Lower lobe of right lung (tissue), 2 donors: ENCODE measurements around the gene SNX8. TPM values are rescaled to one million over a fixed set of nuclear protein-coding genes. Genes with fewer than 3 reads are reported as not detected.

Experiments used
- ATAC-seq, 2 donors: fragments of 200-7000 bp; cut with Tn5 transposase; one replicate each; pipeline ENCODE4 v1.9.1; 2020 to 2022; ENCODE audit warnings: mild to moderate bottlenecking in 2 of 2, moderate library complexity in 2 of 2
- DNase-seq: peaks from one replicate; pipeline ENCODE4 v3.0.0-alpha.2; 2020
- H3K27ac ChIP-seq: fragments of 200-600 bp; one replicate; pipeline ENCODE4 v1.8.0; 2022
- H3K27me3 ChIP-seq: fragments of 200-600 bp; one replicate; pipeline ENCODE4 v1.8.0; 2022; ENCODE audit warnings: low read depth
- H3K36me3 ChIP-seq: fragments of 200-600 bp; one replicate; pipeline ENCODE4 v1.8.0; 2022; ENCODE audit warnings: mild to moderate bottlenecking
- H3K4me1 ChIP-seq: fragments of 200-600 bp; one replicate; pipeline ENCODE4 v1.8.0; 2022
- H3K4me3 ChIP-seq: fragments of 200-600 bp; one replicate; pipeline ENCODE4 v1.8.0; 2022; ENCODE audit warnings: mild to moderate bottlenecking
- H3K9me3 ChIP-seq: fragments of 200-600 bp; one replicate; pipeline ENCODE4 v1.8.0; 2022
- intact Hi-C: fragments of 100-400 bp; cut with DNase I; formaldehyde crosslinking; loops from one replicate; pipeline ENCODE4 v1.11.0; 2022
- microRNA-seq: library from miRNA; unstranded; fragments of <30 nt; microRNA quantifications from one replicate; pipeline ENCODE4 v1.2.0, GENCODE V29; 2020; ENCODE audit warnings: borderline number of aligned reads
- total RNA-seq: library from RNA; stranded (reverse); fragmentation: NEBNext Ultra II Directional; extraction: Animal tissue kit (Norgen Biotek cat#: 25700); gene quantifications from one replicate; pipeline ENCODE4 v1.2.1, GENCODE V29; 2021
- TF ChIP-seq, protein P1 (sequence below): fragments of 200-600 bp; IDR thresholded peaks from one replicate; pipeline ENCODE4 v1.8.0; 2022; ENCODE audit warnings: antibody characterized with exemption, mild to moderate bottlenecking
- donor health status: DM: no; HTN: yes; CAD: no; lungs with severe emphysema.

The SNX8 gene
- total RNA-seq, 1 donor from 2014 or later, result 43.1 TPM

DNA sequence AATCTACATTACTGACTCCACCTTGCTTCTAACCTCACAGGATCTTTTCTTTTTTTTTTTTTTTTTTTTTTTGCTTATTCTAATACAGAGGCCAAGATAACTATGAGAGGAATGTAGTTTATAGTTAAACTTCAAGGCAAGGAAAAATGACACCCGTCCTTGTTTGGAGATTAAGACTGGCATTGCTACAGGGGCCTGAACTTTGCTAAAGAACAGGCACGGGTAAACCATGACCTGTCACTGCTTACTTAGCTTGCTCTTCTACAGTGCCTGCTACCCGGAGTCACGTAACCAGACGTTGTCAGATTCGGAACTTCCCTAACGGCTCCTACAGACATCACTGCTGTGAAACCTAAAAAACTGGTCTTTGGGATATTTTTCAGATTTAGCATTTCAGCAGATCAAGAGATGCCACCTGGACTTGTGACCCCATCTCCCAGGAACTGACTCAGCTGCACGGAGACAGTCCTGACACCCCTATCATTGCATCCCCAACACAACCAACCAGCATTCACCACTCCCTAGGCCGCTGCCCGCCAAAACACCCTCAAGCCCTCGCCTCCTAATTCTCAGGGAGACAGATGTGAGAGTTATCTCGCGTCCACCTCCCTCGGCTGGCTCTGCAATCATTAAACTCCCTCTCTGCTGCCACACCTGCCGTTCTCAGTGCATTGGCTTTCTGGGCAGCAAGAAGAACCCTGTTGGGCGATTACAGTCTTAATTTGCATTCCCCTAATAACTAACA, 109.0 kb downstream of the SNX8 start:
- no peak for ATAC-seq
- no peaks in the 10 kb centered on the region for H3K27me3 ChIP-seq
- H3K4me3 ChIP-seq, result no peak overlapping the region
- no peaks in the 10 kb centered on the region for H3K4me1 ChIP-seq
- intact Hi-C loops, result no loop called here
- H3K27ac ChIP-seq, result no peak overlapping the region
- no peaks in the 10 kb centered on the region for H3K9me3 ChIP-seq
- TF ChIP-seq, protein P1, sequence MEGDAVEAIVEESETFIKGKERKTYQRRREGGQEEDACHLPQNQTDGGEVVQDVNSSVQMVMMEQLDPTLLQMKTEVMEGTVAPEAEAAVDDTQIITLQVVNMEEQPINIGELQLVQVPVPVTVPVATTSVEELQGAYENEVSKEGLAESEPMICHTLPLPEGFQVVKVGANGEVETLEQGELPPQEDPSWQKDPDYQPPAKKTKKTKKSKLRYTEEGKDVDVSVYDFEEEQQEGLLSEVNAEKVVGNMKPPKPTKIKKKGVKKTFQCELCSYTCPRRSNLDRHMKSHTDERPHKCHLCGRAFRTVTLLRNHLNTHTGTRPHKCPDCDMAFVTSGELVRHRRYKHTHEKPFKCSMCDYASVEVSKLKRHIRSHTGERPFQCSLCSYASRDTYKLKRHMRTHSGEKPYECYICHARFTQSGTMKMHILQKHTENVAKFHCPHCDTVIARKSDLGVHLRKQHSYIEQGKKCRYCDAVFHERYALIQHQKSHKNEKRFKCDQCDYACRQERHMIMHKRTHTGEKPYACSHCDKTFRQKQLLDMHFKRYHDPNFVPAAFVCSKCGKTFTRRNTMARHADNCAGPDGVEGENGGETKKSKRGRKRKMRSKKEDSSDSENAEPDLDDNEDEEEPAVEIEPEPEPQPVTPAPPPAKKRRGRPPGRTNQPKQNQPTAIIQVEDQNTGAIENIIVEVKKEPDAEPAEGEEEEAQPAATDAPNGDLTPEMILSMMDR, result no peak
- no peak for DNase-seq
- H3K36me3 ChIP-seq, result peaks cover 39% of the 10 kb centered on the region

DNA sequence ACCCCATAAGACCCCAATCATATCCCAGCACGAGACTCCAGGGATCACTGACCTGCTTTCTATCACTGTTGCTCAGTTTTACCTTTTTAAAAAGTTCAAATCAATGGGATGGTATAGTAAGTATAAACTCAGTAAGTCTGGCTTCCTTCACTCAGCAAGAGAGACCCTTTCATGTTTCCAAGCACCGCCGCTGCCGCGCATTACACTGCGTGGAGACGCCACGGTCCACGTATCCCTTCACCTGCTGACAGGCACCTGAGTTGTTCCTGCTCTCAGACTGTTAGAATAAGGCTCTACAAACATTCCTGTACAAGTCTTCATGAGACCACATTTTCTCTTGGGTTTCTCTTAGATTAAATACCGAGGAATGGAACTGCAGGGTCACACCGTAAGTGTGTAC, 109.8 kb downstream of the SNX8 start:
- intact Hi-C loops, result no loop called here

DNA sequence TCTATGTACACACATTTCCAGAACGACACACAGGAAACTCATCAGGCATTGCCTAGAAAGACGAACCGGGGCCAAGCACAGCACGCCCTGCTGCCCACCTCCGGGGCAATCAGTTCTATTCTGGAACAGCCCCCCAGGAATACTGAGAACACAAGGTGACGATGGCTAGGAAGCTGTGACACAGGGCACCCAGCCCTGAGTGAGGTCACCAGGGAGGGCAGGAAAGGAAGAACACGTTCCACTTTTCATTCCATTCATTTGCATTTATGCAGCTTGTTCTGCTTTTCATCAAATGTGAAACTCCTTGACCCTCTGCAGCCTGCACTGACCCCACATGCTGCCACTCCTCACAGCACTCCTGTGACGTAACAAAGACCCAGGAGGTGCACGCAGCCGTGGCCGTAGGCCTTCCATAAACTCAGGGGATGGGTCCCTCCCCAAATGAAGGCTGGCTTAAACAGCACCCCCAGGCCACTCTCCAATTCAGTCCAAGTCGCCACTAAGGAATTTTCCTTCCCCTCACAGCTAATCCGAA, 110.4 kb downstream of the SNX8 start:
- peaks cover 52% of the 10 kb centered on the region for H3K36me3 ChIP-seq
- TF ChIP-seq, protein P1, result no peak
- no peaks in the 10 kb centered on the region for H3K4me1 ChIP-seq
- DNase-seq (no peak), ATAC-seq (no peak)
- H3K27me3 ChIP-seq, result no peaks in the 10 kb centered on the region
- no peak overlapping the region for H3K4me3 ChIP-seq
- intact Hi-C loops, result no loop called here
- no peaks in the 10 kb centered on the region for H3K9me3 ChIP-seq
- no peak overlapping the region for H3K27ac ChIP-seq

More for the DNA sequence above, 109.8 kb downstream of the SNX8 start:
- Histone ChIP-seq H3K36me3 (peaks cover 46% of the 10 kb centered on the region), H3K9me3 (no peaks in the 10 kb centered on the region), H3K27ac (no peak overlapping the region), H3K27me3 (no peaks in the 10 kb centered on the region), H3K4me1 (no peaks in the 10 kb centered on the region), H3K4me3 (no peak overlapping the region)
- TF ChIP-seq, protein P1, result no peak
- ATAC-seq (no peak), DNase-seq (no peak)

DNA sequence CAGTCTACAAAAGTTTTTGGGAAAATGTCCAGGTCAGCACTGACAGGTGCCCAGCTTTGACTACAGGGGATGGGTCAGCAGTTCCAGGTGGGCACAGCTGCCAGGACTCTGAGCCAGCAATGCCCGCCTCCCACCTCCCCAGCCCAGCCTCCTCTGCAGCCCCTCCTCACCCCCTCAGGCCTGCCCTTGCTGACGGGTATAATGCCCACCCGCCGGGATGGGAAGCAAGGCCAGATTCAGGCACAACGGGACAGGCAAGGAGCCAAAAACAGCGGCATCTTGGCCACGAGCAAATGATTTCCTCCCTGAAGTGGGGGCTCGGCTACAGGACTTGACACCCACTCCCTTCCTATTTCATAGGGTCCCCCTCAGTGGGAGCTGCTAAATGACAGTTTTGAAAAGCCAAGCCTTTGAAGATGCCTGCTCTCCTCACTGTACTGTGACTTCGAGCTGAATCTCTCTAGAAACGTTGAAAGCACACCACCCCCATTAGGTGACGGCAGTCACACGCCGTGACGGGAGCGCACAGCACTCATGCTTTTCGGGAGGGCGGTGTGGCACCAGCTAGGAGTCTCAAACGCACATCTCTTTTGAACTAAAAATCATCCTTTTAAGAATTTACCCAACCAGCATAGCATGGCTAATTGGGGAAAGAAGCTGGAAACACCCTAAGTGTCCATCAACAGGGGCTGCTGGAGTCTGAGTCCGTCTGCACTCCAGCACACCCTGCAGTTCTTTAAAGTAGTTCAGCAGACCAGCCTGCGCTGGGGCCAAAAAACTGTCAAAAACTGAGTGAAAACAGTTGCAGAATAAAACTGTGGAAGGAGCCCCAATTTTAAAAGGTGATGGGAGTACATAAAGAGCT, 111.1 kb downstream of the SNX8 start:
- Histone ChIP-seq H3K9me3 (no peaks in the 10 kb centered on the region), H3K27ac (no peak overlapping the region), H3K4me3 (no peak overlapping the region), H3K27me3 (no peaks in the 10 kb centered on the region), H3K4me1 (no peaks in the 10 kb centered on the region), H3K36me3 (peaks cover 50% of the 10 kb centered on the region)
- ATAC-seq (no peak), DNase-seq (no peak)
- TF ChIP-seq, protein P1, result no peak
- intact Hi-C loops, result no loop called here

DNA sequence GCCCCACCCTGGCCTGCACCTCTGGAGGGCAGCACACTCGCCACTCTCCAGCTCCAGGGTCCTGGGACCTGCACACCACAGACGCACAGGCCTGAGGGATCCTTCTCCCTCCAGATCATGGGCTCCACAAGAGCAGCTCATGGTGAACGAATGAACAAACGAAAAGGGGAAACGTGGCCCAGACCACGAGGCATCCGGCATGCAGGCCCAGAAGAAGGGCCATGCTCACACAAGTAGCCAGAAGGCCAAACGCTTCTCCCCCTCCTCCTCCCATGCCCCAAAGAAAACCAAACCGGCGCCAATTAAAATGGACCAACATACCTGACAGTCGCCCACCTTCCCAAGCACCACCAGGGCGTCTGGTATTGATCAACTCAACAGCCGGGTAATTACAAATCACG, 111.9 kb downstream of the SNX8 start:
- intact Hi-C loops, result no loop called here
- H3K4me3 ChIP-seq, result no peak overlapping the region
- ATAC-seq, result no peak
- H3K27me3 ChIP-seq, result no peaks in the 10 kb centered on the region
- H3K9me3 ChIP-seq, result no peaks in the 10 kb centered on the region
- peaks cover 43% of the 10 kb centered on the region for H3K36me3 ChIP-seq
- TF ChIP-seq, protein P1, result no peak
- DNase-seq, result no peak
- no peaks in the 10 kb centered on the region for H3K4me1 ChIP-seq
- no peak overlapping the region for H3K27ac ChIP-seq

Small RNAs within 50 kb of the gene (microRNA-seq; reads per million reads assigned to microRNA genes)
- gene MIR6836, result not detected

Other genes with a start within 250 kb of the SNX8 start
- gene MAD1L1, start 81.5 kb downstream of the SNX8 start, total RNA-seq, result 44.5 TPM
- 22.6 TPM for gene MRM2, start 72.2 kb downstream of the SNX8 start, total RNA-seq
- gene NUDT1, start 72.2 kb downstream of the SNX8 start, total RNA-seq, result 10.2 TPM
- gene EIF3B, start 40.4 kb upstream of the SNX8 start, total RNA-seq, result 89.5 TPM
- 29.2 TPM for gene CHST12, start 89.2 kb upstream of the SNX8 start, total RNA-seq
- not detected for gene GRIFIN, start 162.0 kb upstream of the SNX8 start, total RNA-seq
- 42.6 TPM for gene LFNG, start 205.3 kb upstream of the SNX8 start, total RNA-seq
- gene BRAT1, start 241.1 kb upstream of the SNX8 start, total RNA-seq, result 24.4 TPM
- gene IQCE, start 244.5 kb upstream of the SNX8 start, total RNA-seq, result 32.0 TPM